Type B pancreatic cell (in vitro differentiated cells): Measurements from ENCODE around the gene PIK3R6. TPM values are rescaled to one million over a fixed set of nuclear protein-coding genes. Genes with fewer than 3 reads are reported as not detected.

Source experiments
- DNase-seq: peaks from one replicate; pipeline ENCODE4 v3.0.0; 2021; ENCODE audit warnings: mixed read lengths; ENCODE audit not compliant: unreplicated experiment; ENCODE audit errors: extremely low spot score
- H3K27ac Mint-ChIP-seq: 2 replicates; pipeline ENCODE4 v1.8.0; 2021; ENCODE audit warnings: mild to moderate bottlenecking, mixed read lengths
- H3K27me3 Mint-ChIP-seq: 2 replicates; pipeline ENCODE4 v1.8.0; 2021; ENCODE audit warnings: mixed read lengths
- H3K36me3 Mint-ChIP-seq: 2 replicates; pipeline ENCODE4 v1.8.0; 2021; ENCODE audit warnings: mixed read lengths
- H3K4me1 Mint-ChIP-seq: one replicate; pipeline ENCODE4 v1.8.0; 2021; ENCODE audit warnings: mixed read lengths; ENCODE audit not compliant: unreplicated experiment
- H3K4me3 Mint-ChIP-seq: 2 replicates; pipeline ENCODE4 v1.8.0; 2021; ENCODE audit warnings: mild to moderate bottlenecking, mixed read lengths
- H3K9me3 Mint-ChIP-seq: 2 replicates; pipeline ENCODE4 v1.8.0; 2021; ENCODE audit warnings: mixed read lengths
- total RNA-seq: library from RNA; stranded (reverse); gene quantifications from 2 replicates; pipeline ENCODE4 v1.2.1, GENCODE V29; 2021; ENCODE audit warnings: low replicate concordance
- TF ChIP-seq, protein P1 (sequence below): fragments of 200-600 bp; sonication (generic); conservative IDR thresholded peaks from 2 replicates; pipeline ENCODE4 v1.5.0; 2021; ENCODE audit warnings: antibody characterized with exemption, mild to moderate bottlenecking

The PIK3R6 gene
- total RNA-seq, 1 donor from 2014 or later, result not detected

DNA sequence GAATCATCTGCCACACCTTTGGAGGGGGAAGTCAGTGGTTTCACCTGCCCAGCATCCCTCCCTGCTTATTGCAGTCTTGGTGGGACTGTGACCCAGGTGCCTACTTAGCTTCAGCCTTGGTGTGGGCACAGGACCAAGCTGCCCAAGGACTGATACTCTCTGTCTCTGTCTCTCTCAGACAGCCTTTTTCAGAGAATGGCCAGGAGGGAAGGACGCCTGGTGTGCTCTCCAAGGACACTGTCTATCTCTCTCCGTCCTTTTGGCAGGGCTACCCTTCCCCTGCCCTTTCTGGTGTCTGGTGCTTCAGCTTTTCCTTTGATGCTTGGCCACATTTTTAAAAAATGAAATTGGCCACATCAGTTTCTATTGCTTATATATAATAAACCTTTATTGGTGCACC is 19.6 kb downstream of the PIK3R6 start:
- DNase-seq, result no peak
- H3K36me3 Mint-ChIP-seq, result no peaks in the 10 kb centered on the region
- TF ChIP-seq, protein P1, sequence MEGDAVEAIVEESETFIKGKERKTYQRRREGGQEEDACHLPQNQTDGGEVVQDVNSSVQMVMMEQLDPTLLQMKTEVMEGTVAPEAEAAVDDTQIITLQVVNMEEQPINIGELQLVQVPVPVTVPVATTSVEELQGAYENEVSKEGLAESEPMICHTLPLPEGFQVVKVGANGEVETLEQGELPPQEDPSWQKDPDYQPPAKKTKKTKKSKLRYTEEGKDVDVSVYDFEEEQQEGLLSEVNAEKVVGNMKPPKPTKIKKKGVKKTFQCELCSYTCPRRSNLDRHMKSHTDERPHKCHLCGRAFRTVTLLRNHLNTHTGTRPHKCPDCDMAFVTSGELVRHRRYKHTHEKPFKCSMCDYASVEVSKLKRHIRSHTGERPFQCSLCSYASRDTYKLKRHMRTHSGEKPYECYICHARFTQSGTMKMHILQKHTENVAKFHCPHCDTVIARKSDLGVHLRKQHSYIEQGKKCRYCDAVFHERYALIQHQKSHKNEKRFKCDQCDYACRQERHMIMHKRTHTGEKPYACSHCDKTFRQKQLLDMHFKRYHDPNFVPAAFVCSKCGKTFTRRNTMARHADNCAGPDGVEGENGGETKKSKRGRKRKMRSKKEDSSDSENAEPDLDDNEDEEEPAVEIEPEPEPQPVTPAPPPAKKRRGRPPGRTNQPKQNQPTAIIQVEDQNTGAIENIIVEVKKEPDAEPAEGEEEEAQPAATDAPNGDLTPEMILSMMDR, result no peak
- H3K27ac Mint-ChIP-seq, result no peak overlapping the region
- no peaks in the 10 kb centered on the region for H3K27me3 Mint-ChIP-seq
- peaks cover 8% of the 10 kb centered on the region for H3K9me3 Mint-ChIP-seq
- H3K4me1 Mint-ChIP-seq, result peaks cover 4% of the 10 kb centered on the region
- H3K4me3 Mint-ChIP-seq, result no peak overlapping the region

DNA sequence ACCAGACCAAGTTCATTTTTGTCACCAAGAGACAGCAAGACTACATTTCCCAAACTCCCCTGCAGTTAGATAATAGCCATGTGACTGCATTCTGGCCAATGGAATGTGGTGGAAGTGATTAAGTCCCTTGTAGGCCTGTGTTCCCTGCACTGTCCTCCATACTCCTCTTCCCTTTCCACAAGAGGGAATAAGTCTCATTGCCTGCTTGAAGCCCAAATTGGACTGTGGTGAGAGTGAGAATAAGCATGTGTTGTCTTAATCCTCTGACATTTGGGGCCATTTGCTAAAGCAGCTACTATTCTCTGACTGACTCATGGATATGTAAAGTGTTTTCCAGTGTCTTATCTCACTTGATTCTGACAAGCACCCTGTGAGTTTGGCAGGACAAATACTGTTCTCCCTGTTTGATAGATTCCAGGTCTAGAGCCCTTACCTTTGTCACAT is 20.7 kb downstream of the PIK3R6 start:
- peaks cover 4% of the 10 kb centered on the region for H3K4me1 Mint-ChIP-seq

DNA sequence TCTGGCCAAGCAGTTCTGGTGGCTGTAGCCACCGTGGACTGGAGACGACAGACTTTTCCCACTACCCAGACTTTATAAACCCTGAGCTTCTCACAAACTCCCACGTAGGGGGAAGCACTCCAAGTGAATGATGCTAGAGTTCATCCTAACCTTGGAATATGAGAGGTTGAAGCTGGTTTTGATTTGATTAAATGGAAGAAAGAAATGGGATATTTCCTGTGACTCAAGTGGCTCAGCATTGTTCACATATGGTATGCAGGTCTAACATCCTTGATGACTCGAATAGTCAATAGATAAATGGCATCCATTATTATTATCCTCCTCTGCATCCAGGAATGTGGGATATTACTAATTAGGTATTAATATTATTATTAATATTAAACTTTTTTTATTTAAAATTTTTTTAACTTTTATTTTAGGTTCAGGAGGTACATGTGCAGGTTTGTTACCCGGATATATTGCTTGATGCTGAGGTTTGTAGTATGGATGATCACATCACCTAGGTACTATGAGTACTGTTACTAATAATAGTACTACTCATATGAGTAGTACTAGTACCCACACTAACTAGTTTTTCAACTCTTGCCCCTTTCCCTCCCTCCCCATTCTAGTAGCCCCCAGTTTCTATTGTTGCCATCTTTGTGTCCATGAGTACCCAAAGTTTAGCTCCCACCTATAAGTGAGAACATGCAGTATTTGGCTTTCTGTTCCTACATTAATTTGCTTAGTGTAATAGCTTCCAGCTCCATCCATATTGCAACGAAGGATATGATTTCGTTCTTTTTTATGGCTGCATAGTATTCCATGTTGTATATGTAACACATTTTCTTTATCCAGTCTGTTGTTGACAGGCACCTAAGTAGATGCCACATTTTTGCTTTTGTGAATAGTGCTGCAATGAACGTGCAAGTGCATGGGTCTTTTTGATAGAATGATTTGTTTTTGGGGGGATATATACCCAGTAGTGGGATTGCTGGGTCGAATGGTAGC is 22.9 kb downstream of the PIK3R6 start:
- Mint-ChIP-seq H3K36me3 (no peaks in the 10 kb centered on the region), H3K27ac (no peak overlapping the region), H3K27me3 (no peaks in the 10 kb centered on the region), H3K4me1 (peaks cover 4% of the 10 kb centered on the region), H3K4me3 (no peak overlapping the region), H3K9me3 (peaks cover 8% of the 10 kb centered on the region)
- TF ChIP-seq, protein P1, result no peak
- DNase-seq, result no peak

More for the DNA sequence above, 20.7 kb downstream of the PIK3R6 start:
- TF ChIP-seq, protein P1, result no peak
- no peak overlapping the region for H3K27ac Mint-ChIP-seq
- H3K27me3 Mint-ChIP-seq, result no peaks in the 10 kb centered on the region
- H3K9me3 Mint-ChIP-seq, result peaks cover 8% of the 10 kb centered on the region
- no peak for DNase-seq
- H3K4me3 Mint-ChIP-seq, result no peak overlapping the region
- H3K36me3 Mint-ChIP-seq, result no peaks in the 10 kb centered on the region

DNA sequence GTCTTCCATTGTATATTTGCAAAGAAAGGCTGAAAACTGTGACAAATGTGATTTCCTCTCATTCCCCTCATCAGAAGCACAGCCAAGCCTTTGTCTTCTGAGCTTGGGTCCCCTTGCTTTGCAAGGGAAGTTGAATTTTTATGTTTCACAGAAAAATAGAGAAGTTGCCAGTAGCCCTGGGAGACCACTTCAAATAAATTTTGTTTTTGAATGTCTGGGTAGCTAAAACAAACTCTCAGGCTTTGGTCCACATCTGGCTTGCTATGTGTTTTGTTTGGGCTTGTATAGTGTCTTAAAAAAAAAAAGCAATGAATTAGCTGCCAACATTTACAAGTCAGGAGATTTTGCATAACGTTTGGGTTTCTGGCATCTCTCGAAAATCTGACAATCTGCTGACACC is 24.1 kb downstream of the PIK3R6 start:
- H3K4me3 Mint-ChIP-seq, result no peak overlapping the region
- no peaks in the 10 kb centered on the region for H3K36me3 Mint-ChIP-seq
- H3K27ac Mint-ChIP-seq, result no peak overlapping the region
- no peaks in the 10 kb centered on the region for H3K27me3 Mint-ChIP-seq
- H3K9me3 Mint-ChIP-seq, result peaks cover 8% of the 10 kb centered on the region
- H3K4me1 Mint-ChIP-seq, result peaks cover 4% of the 10 kb centered on the region
- DNase-seq, result no peak
- TF ChIP-seq, protein P1, result no peak

DNA sequence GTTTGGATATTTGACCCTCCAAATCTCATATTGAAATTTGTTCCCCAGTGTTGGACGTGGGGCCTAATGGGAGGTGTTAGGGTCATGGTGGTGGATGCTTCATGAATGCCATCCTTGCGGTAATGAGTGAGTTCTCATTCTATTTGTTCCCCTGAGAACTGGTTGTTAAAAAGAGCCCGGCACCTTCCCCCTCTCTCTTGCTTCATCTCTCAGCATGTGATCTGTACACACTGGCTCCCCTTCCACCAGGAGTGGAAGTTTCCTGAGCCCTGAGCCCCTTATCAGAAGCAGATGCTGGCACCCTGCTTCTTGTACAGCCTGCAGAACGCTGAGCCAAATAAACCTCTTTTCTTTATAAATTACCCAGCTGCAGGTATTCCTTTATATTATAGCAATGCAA is 25.6 kb downstream of the PIK3R6 start:
- Mint-ChIP-seq H3K4me3 (no peak overlapping the region), H3K36me3 (no peaks in the 10 kb centered on the region), H3K9me3 (peaks cover 8% of the 10 kb centered on the region), H3K27me3 (peaks cover 11% of the 10 kb centered on the region), H3K4me1 (peaks cover 10% of the 10 kb centered on the region), H3K27ac (no peak overlapping the region)
- TF ChIP-seq, protein P1, result no peak
- no peak for DNase-seq
